Keratinocyte (primary cell): ENCODE measurements around the gene UROC1. TPM values are rescaled to one million over a fixed set of nuclear protein-coding genes. Genes with fewer than 3 reads are reported as not detected.

Experiments
- DNase-seq: peaks from one replicate; pipeline ENCODE4 v3.0.0-alpha.2; 2011; ENCODE audit warnings: low read depth, missing footprints, low spot score
- FAIRE-seq: peaks from 2 replicates; lab custom pipeline; 2011; peaks lifted over from hg19 to GRCh38; lab: Jason Lieb, UNC
- H2AFZ ChIP-seq: 2 replicates; pipeline ENCODE4 v1.6.0; 2012; ENCODE audit warnings: low read length, control low read depth, inconsistent platforms; ENCODE audit not compliant: control insufficient read depth
- H3K27ac ChIP-seq: 2 replicates; pipeline ENCODE4 v1.5.1; 2011; ENCODE audit warnings: low read length; ENCODE audit not compliant: control insufficient read depth, insufficient read depth
- H3K27me3 ChIP-seq: 3 replicates; pipeline ENCODE4 v1.6.0; 2011; ENCODE audit warnings: low read length; ENCODE audit not compliant: control insufficient read depth, insufficient read depth; ENCODE audit errors: extremely low read depth
- H3K36me3 ChIP-seq, 2 experiments: 2 replicates in 1 of 2; 3 replicates in 1 of 2; pipeline ENCODE4 v1.5.1; 2011; ENCODE audit warnings: low read length in 2 of 2, mild to moderate bottlenecking in 1 of 2; ENCODE audit not compliant: control insufficient read depth in 2 of 2, insufficient read depth in 2 of 2; ENCODE audit errors: extremely low read depth in 1 of 2
- H3K4me1 ChIP-seq: 3 replicates; pipeline ENCODE4 v1.5.1; 2011; ENCODE audit warnings: low read length; ENCODE audit not compliant: control insufficient read depth, insufficient read depth; ENCODE audit errors: extremely low read depth
- H3K4me2 ChIP-seq: 3 replicates; pipeline ENCODE4 v1.6.0; 2011; ENCODE audit warnings: low read depth, low read length; ENCODE audit not compliant: control insufficient read depth, insufficient read depth; ENCODE audit errors: extremely low read depth
- H3K4me3 ChIP-seq, 3 experiments: fragments of 200-600 bp in 1 of 3; sonication (generic) in 1 of 3; 2 replicates in 2 of 3; 3 replicates in 1 of 3; pipeline ENCODE4 v1.5.1; 2011 to 2016; ENCODE audit warnings: low read length in 3 of 3, mild to moderate bottlenecking in 3 of 3, control low read depth in 2 of 3, inconsistent platforms in 1 of 3, low read depth in 1 of 3, mixed read lengths in 1 of 3, mixed run types in 1 of 3, moderate library complexity in 1 of 3; ENCODE audit not compliant: control insufficient read depth in 2 of 3, insufficient read depth in 2 of 3; ENCODE audit errors: extremely low read depth in 1 of 3
- H3K79me2 ChIP-seq: 2 replicates; pipeline ENCODE4 v1.6.0; 2012; ENCODE audit warnings: low read length; ENCODE audit not compliant: control insufficient read depth, insufficient read depth
- H3K9ac ChIP-seq: 3 replicates; pipeline ENCODE4 v1.6.0; 2011; ENCODE audit warnings: low read length; ENCODE audit not compliant: control insufficient read depth, insufficient read depth; ENCODE audit errors: extremely low read depth
- H3K9me1 ChIP-seq: 3 replicates; pipeline ENCODE4 v1.6.0; 2011; ENCODE audit warnings: low read length; ENCODE audit not compliant: control insufficient read depth, insufficient read depth; ENCODE audit errors: extremely low read depth
- H3K9me3 ChIP-seq: 2 replicates; pipeline ENCODE4 v1.5.1; 2012; ENCODE audit warnings: low read depth, low read length; ENCODE audit not compliant: control insufficient read depth
- H4K20me1 ChIP-seq: 3 replicates; pipeline ENCODE4 v1.6.0; 2011; ENCODE audit warnings: low read length; ENCODE audit not compliant: control insufficient read depth, insufficient read depth; ENCODE audit errors: extremely low read depth
- CTCF ChIP-seq, 3 experiments: IDR thresholded peaks in 1 of 3; conservative IDR thresholded peaks in 1 of 3; optimal IDR thresholded peaks in 1 of 3; 2 replicates in 2 of 3; 3 replicates in 1 of 3; pipeline versions ENCODE3 to v1.5.1; 2011; ENCODE audit warnings: low read length in 3 of 3, mild to moderate bottlenecking in 3 of 3, moderate library complexity in 2 of 3, control low read depth in 1 of 3, inconsistent platforms in 1 of 3; ENCODE audit not compliant: insufficient read depth in 2 of 3; ENCODE audit errors: extremely low read depth in 1 of 3
- EZH2 ChIP-seq: IDR thresholded peaks from one replicate; pipeline ENCODE4 v1.6.1; 2012; ENCODE audit warnings: inconsistent platforms, mild to moderate bottlenecking, low read length, moderate library complexity
- dilution Hi-C: fragments of 300-500 bp; cut with MboI; formaldehyde crosslinking; loops from one replicate; pipeline ENCODE4 v1.7.0; 2020; ENCODE audit warnings: low sequenced_read_pairs; ENCODE audit not compliant: extremely low pct_ligation_motif_present
- polyA plus RNA-seq, 5 experiments: library from polyadenylated mRNA; depleted of rRNA in 3 of 5; stranded (reverse) in 3 of 5; stranded (forward) in 1 of 5; unstranded in 1 of 5; fragments of >200 nt; gene quantifications; 1 replicate in 1 of 5; 2 replicates in 3 of 5; 3 replicates in 1 of 5; pipeline versions ENCODE4 v1.2.1 to v1.2.3, GENCODE V29; 2011 to 2012; ENCODE audit warnings: missing spikeins in 2 of 5, low read depth in 1 of 5, low replicate concordance in 1 of 5

UROC1 gene
- polyA plus RNA-seq, 1 donor (not counting 4 experiments of a cell fraction or from before 2014, with no cell fraction given) = not detected

GRCh38 chr3:126456766-126457388 lies 60.7 kb downstream of the UROC1 start:
- no peaks in the 10 kb centered on the region for H3K9me3 ChIP-seq

GRCh38 chr3:126456211-126456610 lies 61.4 kb downstream of the UROC1 start:
- no peaks in the 10 kb centered on the region for H3K27me3 ChIP-seq
- no peak overlapping the region for H3K9ac ChIP-seq
- no peak overlapping the region for H3K4me2 ChIP-seq
- H3K36me3 ChIP-seq = peaks cover 33 to 37% of the 10 kb centered on the region in 2 experiments
- H3K4me1 ChIP-seq = no peaks in the 10 kb centered on the region
- TF ChIP-seq CTCF (optimal IDR thresholded peaks at IDR 0.05 in 1 of 3, IDR thresholded peaks at IDR 0.05 in 1 of 3, conservative IDR thresholded peaks at IDR 0.05 in 1 of 3; ENCODE audit: extremely low read depth in 1 of 3, insufficient read depth in 2 of 3, low read length in 3 of 3) (no peak), EZH2 (no peak)
- no peak overlapping the region for H3K27ac ChIP-seq
- peaks cover 9% of the 10 kb centered on the region for H4K20me1 ChIP-seq
- dilution Hi-C loops = no loop called here
- no peak overlapping the region for H2AFZ ChIP-seq
- no peaks in the 10 kb centered on the region for H3K9me3 ChIP-seq
- DNase-seq (no peak), FAIRE-seq (no peak)
- peaks cover 17% of the 10 kb centered on the region for H3K79me2 ChIP-seq
- H3K4me3 ChIP-seq = no peak overlapping the region
- H3K9me1 ChIP-seq = no peaks in the 10 kb centered on the region

More at GRCh38 chr3:126456766-126457388, 60.7 kb downstream of the UROC1 start:
- DNase-seq = no peak
- no peaks in the 10 kb centered on the region for H3K27me3 ChIP-seq
- no peaks in the 10 kb centered on the region for H3K4me1 ChIP-seq
- H4K20me1 ChIP-seq = peaks cover 9% of the 10 kb centered on the region
- FAIRE-seq = no peak
- H2AFZ ChIP-seq = no peak overlapping the region
- no peak overlapping the region for H3K4me2 ChIP-seq
- dilution Hi-C loops = no loop called here
- peaks cover 17% of the 10 kb centered on the region for H3K79me2 ChIP-seq
- TF ChIP-seq EZH2 = no peak
- TF ChIP-seq CTCF (optimal IDR thresholded peaks at IDR 0.05 in 1 of 3, IDR thresholded peaks at IDR 0.05 in 1 of 3, conservative IDR thresholded peaks at IDR 0.05 in 1 of 3; ENCODE audit: extremely low read depth in 1 of 3, insufficient read depth in 2 of 3, low read length in 3 of 3) = no peak
- H3K9ac ChIP-seq = no peak overlapping the region
- peaks cover 36 to 41% of the 10 kb centered on the region in 2 experiments for H3K36me3 ChIP-seq
- no peak overlapping the region for H3K27ac ChIP-seq
- no peak overlapping the region for H3K4me3 ChIP-seq
- H3K9me1 ChIP-seq = no peaks in the 10 kb centered on the region
